ENCODE results near the gene CORO2A.
"Not testable (repeated sequence)": the region's sequence is repeated elsewhere in the genome, so short reads cannot be mapped to it uniquely, and the experiment has no call there.

CORO2A gene

GRCh38 chr9:98080780-98081179 lies 111.7 kb downstream of the CORO2A start:
- no peak for DNase-seq

- no peak for DNase-seq
Observed at GRCh38 chr9:98080326-98080725, 112.1 kb downstream of the CORO2A start.

GRCh38 chr9:98078895-98079294 lies 113.5 kb downstream of the CORO2A start:
- DNase-seq, result no peak

GRCh38 chr9:98076514-98076890 lies 115.9 kb downstream of the CORO2A start:
- not testable (repeated sequence) for DNase-seq

- no peak for DNase-seq
Observed at GRCh38 chr9:98075332-98075805, 117.1 kb downstream of the CORO2A start.

GRCh38 chr9:98074115-98074990 lies 118.1 kb downstream of the CORO2A start:
- peak in 1 of 2 experiments; percentile 3 for DNase-seq

- no peak for DNase-seq
Observed at GRCh38 chr9:98071737-98072136, 120.7 kb downstream of the CORO2A start.

Data from SHP77 (cell line).